D721Med (cell line): ENCODE measurements around the gene IFITM2.
A peak's percentile ranks its signal among the peaks of the same experiment; 100 is the strongest.

ENCODE experiments used
- DNase-seq: peaks from one replicate; pipeline ENCODE4 v3.0.0; 2011; ENCODE audit warnings: low spot score; ENCODE audit not compliant: insufficient read length
- FAIRE-seq: peaks from 2 replicates; lab custom pipeline; 2011; peaks lifted over from hg19 to GRCh38; lab: Jason Lieb, UNC
- TF ChIP-seq, protein P1 (sequence below): IDR thresholded peaks from 2 replicates; pipeline ENCODE4 v1.5.1; 2012; ENCODE audit warnings: mild to moderate bottlenecking, control low read depth; ENCODE audit not compliant: insufficient read depth; ENCODE audit errors: missing control alignments

Gene IFITM2

DNA sequence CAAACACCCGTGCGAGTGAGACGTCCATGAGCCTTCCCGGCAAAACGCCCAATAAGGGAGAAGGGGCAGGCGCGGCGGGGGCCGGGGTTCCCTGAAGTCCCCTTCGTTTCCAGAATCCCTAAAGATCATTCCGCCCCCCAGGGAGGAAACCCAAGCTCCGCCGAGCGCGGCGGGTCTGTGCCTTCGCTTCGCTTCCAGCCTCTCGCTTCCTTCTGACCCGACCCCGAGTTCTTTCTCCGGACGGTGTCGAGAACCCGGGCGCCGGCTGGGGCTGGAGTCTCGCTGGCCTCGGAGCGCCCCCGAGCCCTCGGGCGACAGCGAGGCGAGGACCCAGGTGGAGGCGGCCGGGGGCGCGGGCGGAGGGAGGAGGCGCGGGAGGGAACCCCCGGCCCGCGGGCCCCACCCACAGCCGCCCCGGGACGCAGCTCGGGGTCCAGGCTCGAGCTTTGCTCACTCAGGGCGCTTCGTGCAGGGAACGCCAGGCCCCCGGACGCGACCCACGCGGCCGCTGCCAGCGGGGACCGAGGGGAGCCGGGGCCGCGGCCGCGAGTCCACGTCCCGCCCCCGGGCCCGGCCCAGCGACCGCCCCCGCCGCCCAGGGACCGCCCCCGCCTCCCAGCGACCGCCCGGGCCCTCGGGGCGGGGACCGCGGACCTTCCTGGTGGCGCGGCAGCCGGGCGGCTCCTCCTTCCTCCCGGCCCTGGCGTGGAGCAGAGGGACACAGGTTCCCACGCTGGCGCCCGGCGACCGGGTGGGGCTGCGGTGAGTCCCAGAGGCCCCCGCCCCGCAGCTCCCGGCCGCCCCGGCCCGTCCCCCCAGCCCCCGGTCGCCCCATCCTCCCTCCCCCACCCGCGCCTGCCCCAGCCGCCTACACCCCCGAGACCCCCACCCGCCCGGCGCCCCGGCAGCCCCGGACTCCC, 18.9 kb upstream of the IFITM2 start, which contains the start of gene PGGHG:
TSS of gene PGGHG (plus strand) at position 649 of the 920 bp plus-strand sequence. CDS start 691 bp downstream, outside the sequence.
- FAIRE-seq = no peak
- DNase-seq = peak; percentile 71
- TF ChIP-seq, protein P1, sequence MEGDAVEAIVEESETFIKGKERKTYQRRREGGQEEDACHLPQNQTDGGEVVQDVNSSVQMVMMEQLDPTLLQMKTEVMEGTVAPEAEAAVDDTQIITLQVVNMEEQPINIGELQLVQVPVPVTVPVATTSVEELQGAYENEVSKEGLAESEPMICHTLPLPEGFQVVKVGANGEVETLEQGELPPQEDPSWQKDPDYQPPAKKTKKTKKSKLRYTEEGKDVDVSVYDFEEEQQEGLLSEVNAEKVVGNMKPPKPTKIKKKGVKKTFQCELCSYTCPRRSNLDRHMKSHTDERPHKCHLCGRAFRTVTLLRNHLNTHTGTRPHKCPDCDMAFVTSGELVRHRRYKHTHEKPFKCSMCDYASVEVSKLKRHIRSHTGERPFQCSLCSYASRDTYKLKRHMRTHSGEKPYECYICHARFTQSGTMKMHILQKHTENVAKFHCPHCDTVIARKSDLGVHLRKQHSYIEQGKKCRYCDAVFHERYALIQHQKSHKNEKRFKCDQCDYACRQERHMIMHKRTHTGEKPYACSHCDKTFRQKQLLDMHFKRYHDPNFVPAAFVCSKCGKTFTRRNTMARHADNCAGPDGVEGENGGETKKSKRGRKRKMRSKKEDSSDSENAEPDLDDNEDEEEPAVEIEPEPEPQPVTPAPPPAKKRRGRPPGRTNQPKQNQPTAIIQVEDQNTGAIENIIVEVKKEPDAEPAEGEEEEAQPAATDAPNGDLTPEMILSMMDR = no peak

DNA sequence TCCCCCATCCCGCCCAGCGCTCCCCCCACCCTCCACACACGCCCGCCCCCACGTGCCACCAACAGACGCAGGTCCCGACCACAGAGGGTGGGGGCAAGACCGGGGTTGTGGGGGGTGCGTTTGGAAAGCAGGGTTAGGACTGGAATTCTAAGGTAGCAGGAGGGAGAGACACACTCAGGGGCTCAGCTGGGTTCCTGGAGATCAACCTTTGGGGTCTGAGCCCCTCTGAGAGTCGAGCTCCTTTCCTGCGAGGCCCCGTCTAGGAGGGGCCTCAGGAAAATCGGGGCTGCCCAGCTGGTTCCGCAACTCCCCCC, 18.3 kb upstream of the IFITM2 start:
- TF ChIP-seq, protein P1 = no peak
- no peak for FAIRE-seq
- DNase-seq = no peak

DNA sequence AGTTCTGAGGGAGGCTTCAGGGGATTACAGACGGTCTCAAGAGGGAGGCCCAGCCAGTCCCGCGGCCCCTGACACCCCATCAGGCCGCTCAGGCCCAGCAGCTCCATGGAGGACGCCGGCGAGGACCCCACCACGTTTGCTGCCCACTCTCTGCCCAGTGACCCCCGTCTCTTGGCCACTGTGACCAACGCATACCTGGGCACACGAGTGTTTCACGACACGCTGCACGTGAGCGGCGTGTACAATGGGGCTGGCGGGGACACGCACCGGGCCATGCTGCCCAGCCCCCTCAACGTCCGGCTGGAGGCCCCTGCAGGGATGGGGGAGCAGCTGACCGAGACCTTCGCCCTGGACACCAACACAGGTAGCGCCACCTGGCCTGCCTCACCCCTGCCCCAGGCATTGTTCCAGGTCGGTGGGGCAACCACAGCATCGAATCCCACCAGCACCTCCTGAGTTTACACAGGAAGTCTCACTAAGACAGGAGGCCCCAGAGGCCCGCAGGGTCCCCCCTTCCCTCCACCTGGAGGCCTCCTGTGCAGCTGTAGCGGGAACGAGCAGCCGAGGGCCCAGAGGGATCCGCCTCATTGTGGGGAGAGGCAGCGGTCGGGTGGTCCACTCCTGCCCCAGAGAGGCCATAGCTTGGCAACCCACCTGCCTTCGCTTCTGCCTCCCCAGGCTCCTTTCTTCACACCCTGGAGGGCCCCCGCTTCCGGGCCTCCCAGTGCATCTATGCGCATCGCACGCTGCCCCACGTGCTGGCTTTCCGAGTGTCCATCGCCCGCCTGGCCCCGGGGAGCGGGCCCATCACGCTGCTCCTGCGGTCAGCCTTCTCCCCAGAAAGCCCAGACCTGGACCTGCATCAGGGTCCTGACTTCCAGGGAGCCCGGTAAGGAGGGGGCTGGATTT, 17.6 kb upstream of the IFITM2 start:
- TF ChIP-seq, protein P1 = no peak
- FAIRE-seq (no peak), DNase-seq (no peak)

DNA sequence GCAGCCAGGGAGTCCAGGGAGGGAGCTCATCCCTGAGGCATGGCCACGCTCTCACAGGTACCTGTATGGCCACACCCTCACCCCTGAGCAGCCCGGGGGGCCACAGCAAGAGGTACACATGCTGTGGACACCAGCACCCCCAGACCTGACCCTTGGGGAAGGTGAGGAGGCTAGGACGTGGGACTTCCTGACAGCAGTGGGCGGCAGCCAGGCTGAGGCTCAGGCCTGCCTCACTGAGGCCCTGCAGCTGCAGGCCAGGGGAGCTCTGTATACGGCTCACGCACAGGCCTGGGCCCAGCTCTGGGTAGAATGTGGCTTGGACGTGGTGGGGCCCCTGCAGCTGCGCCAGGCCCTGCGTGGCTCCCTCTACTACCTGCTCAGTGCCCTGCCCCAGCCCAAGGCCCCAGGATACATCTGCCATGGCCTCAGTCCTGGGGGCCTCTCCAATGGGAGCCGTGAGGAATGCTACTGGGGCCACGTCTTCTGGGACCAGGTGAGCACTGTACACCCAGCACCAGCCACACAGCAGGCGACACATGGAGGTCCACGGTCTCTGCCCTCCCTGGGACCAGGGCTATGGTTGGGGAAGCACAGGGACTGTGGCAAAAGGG, 16.9 kb upstream of the IFITM2 start:
- no peak for FAIRE-seq
- DNase-seq = no peak
- TF ChIP-seq, protein P1 = no peak

DNA sequence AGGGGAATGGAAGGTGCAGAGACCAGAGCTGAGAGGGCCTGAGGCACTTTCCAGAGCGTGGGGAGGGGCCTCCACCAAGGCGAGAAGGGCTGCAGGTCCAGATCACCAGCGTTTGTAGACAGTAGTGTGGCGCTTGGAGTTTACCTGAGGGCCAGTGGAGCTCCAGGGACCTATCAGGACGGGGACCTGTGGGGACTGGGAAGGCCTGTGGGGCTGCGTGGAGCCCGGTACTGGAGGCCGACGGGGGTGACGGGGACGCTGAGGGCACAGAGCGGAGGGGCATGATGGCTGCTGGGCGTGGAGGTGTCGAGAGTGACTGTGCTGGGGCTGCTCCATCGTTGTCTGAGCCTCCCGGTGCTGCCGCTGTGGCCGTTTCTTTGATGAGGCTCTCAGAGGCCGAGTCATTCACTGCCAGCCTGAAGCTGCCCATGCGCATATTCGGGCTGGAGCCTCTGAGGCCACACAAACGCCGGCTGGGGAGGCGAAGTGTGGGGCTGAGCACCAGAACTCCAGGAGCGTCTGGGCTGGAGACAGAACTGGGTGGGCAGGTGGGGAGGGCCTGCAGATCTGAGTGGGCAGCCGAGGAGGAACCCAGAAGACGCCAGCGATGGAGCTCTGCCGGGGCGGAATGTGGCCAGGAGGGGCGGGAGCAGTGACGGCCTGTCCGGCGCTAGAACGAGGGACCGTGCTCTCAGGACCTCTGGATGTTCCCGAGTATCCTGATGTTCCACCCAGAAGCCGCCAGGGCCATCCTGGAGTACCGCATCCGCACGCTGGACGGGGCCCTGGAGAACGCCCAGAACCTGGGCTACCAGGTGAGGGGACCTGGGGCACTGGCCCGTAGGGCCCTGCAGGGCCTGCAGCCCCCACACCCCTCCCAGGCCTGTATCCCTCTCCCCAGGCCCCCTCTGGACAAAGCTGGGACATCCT, 16.1 kb upstream of the IFITM2 start:
- no peak for FAIRE-seq
- no peak for DNase-seq
- TF ChIP-seq, protein P1 = no peak

DNA sequence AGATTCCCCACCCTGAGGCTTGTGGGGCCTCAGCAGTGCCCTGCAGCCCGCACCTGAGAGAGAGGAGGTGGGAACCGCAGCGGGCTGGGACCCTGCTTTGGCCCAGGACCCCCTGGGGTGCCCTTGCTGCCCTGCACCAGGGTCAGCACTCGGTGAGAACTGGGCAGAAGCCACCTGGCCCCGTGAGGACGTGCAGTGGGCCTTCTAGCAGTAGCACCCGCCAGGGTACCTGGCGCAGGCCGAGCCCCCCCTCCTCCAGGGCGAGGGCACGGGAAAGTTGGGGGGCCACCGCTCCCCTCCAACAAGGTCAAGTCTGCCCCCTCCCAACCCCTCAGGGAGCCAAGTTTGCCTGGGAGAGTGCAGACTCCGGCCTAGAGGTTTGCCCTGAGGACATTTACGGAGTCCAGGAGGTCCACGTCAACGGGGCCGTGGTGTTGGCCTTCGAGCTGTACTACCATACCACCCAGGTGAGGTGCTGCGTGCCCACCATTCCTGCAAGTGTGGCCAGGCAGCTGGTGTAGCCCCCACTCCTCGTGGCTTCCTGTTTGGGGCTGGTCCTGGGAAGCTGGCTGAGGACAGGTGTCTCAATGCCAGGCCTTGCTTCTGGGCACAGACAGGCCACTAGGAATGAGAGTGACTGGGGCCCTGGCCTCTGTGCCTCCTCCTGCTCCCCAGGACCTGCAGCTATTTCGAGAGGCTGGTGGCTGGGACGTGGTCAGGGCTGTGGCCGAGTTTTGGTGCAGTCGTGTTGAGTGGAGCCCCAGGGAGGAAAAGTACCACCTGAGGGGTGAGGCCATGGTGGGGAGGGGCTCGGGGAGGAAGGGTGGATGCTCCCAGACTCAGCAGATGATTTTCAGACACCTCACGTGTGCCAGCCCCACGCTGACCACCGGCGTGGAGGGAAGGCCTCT, 15.2 kb upstream of the IFITM2 start:
- DNase-seq = no peak

More for the DNA sequence above, 15.2 kb upstream of the IFITM2 start:
- FAIRE-seq = no peak
- TF ChIP-seq, protein P1 = no peak
